Activated CD8-positive, alpha-beta memory T cell treated with anti-CD3 and anti-CD28 coated beads, Interleukin-2, amount 50 U/mL, for 4 hours (primary cell): ENCODE measurements around the gene RAB6A.
"Not testable (repeated sequence)": the region's sequence is repeated elsewhere in the genome, so short reads cannot be mapped to it uniquely, and the experiment has no call there.

Source experiments
- DNase-seq: peaks from one replicate; pipeline ENCODE4 v3.0.0-alpha.2; 2020

RAB6A gene

DNA sequence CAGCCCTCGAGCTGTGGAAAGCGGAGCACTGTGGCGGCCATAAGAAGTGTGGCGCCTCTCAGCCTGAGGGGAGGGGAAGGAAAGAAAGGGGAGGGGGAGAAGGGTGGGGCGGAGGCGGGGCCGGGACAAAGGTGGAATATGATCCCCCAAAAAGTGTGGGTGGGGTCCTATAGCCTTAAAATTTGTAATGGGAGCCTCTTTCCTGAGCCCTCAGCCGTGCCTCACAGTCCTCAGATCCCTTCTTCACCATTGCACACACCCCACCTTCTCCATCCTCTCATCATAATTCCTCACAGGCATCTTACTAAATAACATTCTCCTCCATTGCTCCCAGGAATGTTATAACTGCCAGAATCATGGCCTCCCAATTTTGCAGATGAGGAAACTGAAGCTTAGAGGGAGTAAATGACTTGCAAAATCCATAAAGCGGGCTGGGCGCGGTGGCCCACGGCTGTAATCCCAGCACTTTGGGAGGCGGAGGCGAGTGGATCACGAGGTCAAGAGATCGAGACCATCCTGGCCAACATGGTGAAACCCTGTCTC is 600 bp upstream of the RAB6A start:
- no peak for DNase-seq

DNA sequence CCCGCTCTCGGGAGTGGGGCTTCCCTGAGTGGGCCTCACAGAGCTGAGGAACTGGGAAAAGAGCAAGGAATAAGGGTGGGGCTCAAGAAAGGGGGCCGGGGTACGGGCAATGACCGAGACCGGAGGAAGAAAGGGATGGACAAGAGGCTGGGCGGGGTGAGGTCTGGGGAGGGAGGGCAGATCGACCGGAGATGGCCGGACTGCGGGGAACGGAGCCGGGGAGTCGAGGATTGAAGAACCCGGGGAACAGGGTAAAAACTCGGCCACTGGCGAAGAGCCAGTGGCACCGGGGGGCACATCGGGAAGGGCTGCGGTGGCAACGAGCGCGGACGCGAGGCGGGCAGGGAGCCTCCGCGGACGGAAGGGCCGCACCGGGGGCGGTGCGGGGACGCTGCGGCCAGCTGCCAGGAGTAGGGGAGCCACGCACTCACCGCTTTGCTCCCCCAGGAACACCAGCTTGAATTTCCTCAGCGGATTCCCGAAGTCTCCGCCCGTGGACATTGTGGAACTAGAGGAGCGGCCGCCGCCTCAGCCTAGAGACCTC is 667 bp downstream of the RAB6A start:
- DNase-seq = no peak

DNA sequence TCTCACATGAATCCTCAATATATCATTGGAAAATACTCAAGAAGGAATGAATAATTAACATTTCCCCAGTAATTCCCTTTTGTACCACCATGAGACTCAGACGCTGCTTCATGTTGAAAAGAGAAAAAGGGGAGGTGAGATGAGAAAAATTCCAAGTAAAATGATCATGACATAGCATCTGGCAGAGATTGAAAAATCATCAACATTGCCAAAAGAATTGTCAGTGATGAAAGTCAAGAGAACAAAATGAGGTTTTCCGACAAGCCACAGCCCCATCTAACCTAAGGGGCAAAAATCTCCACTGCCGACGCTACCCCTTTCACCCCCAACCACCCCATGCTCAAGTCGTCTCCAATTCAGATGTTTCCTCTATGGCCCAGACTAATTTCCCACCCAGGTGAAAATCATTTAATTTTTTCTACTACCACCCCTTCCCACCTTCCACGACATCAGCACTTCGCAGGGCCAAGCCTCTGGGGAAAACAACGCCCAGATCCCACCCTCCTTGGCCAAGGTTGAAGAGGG is 1.2 kb downstream of the RAB6A start:
- DNase-seq = no peak

- DNase-seq = no peak
Measured at GRCh38 chr11:73758451-73758850, 2.4 kb downstream of the RAB6A start.

GRCh38 chr11:73757598-73757997 is 3.3 kb downstream of the RAB6A start:
- DNase-seq = no peak

GRCh38 chr11:73755670-73756069 is 5.2 kb downstream of the RAB6A start:
- no peak for DNase-seq

DNA sequence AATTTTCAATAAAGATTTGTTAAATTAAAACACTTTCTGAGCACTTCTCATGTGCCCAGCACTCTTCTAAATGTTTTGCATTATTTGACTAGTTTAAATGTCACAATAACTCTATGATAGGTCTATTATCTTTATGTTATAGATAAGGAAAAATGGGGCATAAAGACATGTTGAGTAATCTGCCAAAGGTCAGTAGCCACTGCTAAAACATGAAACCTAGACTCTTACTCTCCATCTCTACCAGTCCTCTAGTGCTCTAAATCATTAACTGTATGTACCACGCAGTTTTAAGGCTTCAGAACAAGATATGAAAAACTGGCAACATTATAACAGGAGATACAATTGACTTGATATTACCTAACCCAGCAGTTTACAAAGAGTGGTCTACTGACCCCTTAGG is 6.9 kb downstream of the RAB6A start:
- no peak for DNase-seq

GRCh38 chr11:73752903-73753302 is 8.0 kb downstream of the RAB6A start:
- no peak for DNase-seq

GRCh38 chr11:73752216-73752867 is 8.5 kb downstream of the RAB6A start:
- DNase-seq = no peak

- not testable (repeated sequence) for DNase-seq
Measured at GRCh38 chr11:73750862-73751261, 10.0 kb downstream of the RAB6A start.

DNA sequence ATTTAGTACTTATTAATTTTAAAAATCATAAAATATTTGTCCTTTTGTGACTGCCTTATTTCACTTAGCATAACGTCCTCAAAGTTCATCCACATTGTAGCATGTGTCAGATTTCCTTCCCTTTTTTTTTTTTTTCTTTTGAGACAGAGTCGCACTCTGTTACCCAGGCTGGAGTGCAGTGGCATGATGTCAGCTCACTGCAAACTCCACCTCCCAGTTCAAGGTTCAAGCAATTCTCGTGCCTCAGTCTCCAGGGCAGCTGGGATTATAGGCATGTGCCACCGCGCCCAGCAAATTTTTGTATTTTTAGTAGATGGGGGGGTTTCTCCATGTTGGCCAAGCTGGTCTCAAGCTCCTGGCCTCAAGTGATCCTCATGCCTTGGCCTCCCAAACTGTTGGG is 10.6 kb downstream of the RAB6A start:
- no peak for DNase-seq

DNA sequence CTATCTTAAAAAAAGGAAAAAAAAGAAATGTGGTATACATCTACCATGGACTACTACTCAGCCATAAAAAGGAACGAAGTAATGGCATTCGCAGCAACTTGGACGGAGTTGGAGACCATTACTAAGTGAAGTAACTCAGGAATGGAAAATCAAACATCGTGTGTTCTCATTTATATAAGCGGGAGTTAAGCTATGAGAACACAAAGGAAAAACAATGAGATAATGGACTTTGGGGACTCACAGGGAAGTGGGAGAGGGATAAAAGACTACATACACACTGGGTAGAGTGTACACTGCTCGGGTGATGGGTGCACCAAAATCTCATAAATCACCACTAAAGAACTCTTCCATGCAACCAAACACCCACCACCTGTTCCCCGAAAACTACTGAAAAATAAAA is 11.8 kb downstream of the RAB6A start:
- no peak for DNase-seq

- no peak for DNase-seq
Measured at GRCh38 chr11:73748300-73748699, 12.6 kb downstream of the RAB6A start.

DNA sequence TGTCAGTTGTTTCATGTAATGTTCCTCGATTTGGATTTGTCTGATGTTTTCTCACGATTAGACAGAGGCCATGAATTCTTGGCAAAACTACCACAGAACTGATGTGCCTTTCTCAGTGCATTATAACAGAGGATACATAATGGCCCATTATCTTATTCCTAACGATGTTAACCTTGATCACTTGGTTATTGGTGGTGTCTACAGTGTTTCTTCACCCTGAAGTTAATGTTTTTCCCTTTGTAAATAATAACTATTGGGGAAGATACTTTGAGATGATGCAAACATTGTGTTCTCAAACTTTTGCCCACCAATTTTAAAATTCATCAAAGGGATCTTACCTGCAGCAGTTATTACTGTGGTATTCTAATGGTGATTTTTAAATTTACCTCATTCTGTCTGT is 13.1 kb downstream of the RAB6A start:
- no peak for DNase-seq

- DNase-seq = no peak
Measured at GRCh38 chr11:73746701-73747100, 14.2 kb downstream of the RAB6A start.

- no peak for DNase-seq
Measured at GRCh38 chr11:73743045-73743444, 17.8 kb downstream of the RAB6A start.

- DNase-seq = not testable (repeated sequence)
Measured at GRCh38 chr11:73735959-73736358, 24.9 kb downstream of the RAB6A start.

DNA sequence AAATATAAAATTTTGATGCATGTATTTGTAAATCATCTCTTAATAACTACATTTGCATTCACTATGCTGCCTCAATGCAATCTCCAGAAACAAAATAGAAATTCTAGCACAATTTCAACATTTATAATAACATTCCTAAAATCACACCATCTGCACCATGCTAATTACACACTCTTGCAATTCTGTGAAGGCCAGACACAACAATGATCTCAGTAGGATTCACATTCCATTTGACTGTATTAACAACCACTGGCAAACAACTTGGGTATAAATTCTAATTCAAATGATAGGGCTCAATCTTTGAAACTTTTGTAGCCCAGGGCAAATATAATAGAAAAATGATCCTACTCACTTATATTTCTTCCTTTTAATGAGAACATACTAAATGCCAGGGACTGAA is 25.9 kb downstream of the RAB6A start:
- DNase-seq = no peak

DNA sequence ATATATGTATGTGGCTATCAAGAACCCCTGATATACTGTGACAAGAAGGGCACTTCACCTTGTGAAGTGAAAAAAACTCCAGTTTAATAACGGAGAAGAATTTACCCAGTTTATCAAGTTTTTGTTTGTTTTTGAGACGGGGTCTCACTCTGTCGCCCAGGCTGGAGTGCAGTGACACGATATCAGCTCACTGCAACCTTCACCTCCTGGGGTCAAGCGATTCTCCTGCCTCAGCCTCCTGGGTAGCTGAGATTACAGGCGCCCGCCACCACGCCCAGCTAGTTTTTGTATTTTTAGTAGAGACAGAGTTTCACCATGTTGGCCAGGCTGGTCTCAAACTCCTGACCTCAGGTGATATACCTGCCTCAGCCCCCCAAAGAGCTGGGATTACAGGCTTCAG is 26.9 kb downstream of the RAB6A start:
- DNase-seq = not testable (repeated sequence)

DNA sequence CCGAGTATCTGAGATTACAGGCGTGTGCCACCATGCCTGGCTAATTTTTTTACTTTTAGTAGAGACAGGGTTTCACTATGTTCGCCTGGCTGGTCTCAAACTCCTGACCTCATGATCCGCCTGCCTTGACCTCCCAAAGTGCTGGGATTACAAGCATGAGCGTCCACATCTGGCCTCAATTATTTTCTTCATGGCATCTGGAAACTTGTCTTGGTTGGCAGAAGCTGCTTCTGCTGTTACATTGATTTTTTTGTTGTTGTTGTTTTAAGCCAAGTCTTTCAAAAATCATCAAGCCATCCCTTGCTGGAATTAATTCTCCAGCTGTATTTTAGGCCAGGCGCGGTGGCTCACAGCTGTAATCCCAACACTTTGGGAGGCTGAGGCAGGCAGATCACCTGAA is 27.9 kb downstream of the RAB6A start:
- DNase-seq = not testable (repeated sequence)

- DNase-seq = no peak
Measured at GRCh38 chr11:73729594-73730206, 31.2 kb downstream of the RAB6A start.

- DNase-seq = no peak
Measured at GRCh38 chr11:73728000-73728399, 32.9 kb downstream of the RAB6A start.

- DNase-seq = no peak
Measured at GRCh38 chr11:73726825-73727224, 34.0 kb downstream of the RAB6A start.

DNA sequence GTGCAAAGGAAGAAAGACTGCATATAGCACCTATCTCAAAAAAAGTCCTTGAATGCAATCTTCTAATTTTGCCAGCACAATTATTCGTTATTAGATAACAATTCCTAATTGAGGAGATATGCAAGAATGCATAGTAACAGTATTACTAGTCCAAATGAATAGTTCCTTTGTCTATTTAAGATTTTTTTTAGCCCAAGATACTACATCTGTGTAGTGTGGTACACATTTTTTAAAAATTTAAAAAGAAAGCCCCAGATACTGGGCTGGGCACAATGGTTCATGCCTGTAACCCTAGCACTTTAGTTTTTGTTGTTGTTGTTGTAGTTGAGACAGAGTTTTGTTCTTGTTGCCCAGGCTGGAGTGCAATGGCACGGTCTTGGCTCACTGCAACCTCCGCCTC is 43.7 kb downstream of the RAB6A start:
- DNase-seq = no peak
